ENCODE data around the gene SLC15A3.

DNA sequence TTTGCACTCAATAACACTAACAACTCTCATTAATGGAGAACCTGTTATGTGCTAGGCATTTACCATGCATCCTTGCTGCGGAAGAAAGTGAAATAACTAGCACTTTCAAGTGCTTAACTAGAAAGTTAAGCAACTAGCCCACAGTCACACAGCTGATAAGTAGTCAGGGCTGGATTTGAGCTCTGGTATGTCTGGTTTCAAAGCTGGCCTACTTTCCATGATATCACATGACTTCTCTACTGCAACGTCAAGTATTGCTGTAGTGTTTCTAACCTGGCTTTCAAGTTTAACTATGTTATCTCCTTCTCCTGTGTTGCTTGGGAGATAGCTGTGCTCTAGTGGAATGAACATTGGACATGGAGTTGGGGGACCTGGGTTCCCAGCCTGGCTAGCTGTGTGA is 12.1 kb downstream of the SLC15A3 start:
- TF ChIP-seq, protein P1, sequence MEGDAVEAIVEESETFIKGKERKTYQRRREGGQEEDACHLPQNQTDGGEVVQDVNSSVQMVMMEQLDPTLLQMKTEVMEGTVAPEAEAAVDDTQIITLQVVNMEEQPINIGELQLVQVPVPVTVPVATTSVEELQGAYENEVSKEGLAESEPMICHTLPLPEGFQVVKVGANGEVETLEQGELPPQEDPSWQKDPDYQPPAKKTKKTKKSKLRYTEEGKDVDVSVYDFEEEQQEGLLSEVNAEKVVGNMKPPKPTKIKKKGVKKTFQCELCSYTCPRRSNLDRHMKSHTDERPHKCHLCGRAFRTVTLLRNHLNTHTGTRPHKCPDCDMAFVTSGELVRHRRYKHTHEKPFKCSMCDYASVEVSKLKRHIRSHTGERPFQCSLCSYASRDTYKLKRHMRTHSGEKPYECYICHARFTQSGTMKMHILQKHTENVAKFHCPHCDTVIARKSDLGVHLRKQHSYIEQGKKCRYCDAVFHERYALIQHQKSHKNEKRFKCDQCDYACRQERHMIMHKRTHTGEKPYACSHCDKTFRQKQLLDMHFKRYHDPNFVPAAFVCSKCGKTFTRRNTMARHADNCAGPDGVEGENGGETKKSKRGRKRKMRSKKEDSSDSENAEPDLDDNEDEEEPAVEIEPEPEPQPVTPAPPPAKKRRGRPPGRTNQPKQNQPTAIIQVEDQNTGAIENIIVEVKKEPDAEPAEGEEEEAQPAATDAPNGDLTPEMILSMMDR (IDR thresholded peaks at IDR 0.05) = no peak
- no peak for TF ChIP-seq POLR2A (IDR thresholded peaks at IDR 0.05; ENCODE audit: low read depth)
- no peak for TF ChIP-seq POLR2AphosphoS5 (IDR thresholded peaks at IDR 0.05)
- TF ChIP-seq EP300 (IDR thresholded peaks at IDR 0.05) = no peak

All from esophagus muscularis mucosa (tissue), 4 donors.